ENCODE data around the gene SEMA4D. TPM values are rescaled to one million over a fixed set of nuclear protein-coding genes. Genes with fewer than 3 reads are reported as not detected.
A peak's percentile ranks its signal among the peaks of the same experiment; 100 is the strongest.

Gene SEMA4D
- total and polyA plus RNA-seq, 2 donors from 2014 or later, result 18.9 to 147 TPM

DNA sequence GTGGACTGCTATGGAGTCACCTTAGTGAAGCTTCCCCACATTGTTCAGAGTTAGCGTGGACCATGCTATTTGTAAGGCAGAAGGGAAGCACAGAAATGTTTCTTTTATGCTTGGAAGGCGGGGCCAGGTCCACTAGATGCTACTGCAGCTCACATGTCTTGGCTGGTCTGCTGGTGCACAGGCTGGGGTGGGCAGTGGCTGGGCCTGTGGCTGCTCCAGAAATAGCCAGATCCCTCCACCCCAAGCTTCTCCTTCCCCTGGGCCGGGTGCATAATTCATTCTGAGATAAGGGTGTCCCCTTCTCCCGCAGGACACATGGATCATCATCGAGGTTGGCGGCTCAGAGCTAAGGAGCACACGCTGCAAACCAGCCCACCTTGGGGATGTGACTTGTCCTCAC lies 14.5 kb upstream of the SEMA4D start:
- Histone ChIP-seq H3K4me1 (ENCODE audit: control insufficient read depth in 2 of 3, insufficient read depth in 2 of 3, low read depth in 1 of 3, low read length in 3 of 3) (peaks cover 0 to 5% (median 0%) of the 10 kb centered on the region in 3 donors), H3K36me3 (ENCODE audit: control insufficient read depth in 2 of 3, insufficient read depth in 3 of 3, low read length in 3 of 3) (no peaks in the 10 kb centered on the region), H3K4me3 (ENCODE audit: low read length in 3 of 3) (no peak overlapping the region), H3K27ac (ENCODE audit: low read depth in 2 of 2, low read length in 2 of 2) (no peak overlapping the region), H3K9me3 (ENCODE audit: control insufficient read depth in 2 of 3, insufficient read depth in 1 of 3, low read length in 3 of 3) (no peaks in the 10 kb centered on the region), H3K27me3 (ENCODE audit: control insufficient read depth, insufficient read depth, low read length) (no peaks in the 10 kb centered on the region), H3K9ac (ENCODE audit: low read length in 3 of 3) (no peak overlapping the region)
- DNase-seq (no peak), FAIRE-seq (no peak)
- TF ChIP-seq, protein P1, sequence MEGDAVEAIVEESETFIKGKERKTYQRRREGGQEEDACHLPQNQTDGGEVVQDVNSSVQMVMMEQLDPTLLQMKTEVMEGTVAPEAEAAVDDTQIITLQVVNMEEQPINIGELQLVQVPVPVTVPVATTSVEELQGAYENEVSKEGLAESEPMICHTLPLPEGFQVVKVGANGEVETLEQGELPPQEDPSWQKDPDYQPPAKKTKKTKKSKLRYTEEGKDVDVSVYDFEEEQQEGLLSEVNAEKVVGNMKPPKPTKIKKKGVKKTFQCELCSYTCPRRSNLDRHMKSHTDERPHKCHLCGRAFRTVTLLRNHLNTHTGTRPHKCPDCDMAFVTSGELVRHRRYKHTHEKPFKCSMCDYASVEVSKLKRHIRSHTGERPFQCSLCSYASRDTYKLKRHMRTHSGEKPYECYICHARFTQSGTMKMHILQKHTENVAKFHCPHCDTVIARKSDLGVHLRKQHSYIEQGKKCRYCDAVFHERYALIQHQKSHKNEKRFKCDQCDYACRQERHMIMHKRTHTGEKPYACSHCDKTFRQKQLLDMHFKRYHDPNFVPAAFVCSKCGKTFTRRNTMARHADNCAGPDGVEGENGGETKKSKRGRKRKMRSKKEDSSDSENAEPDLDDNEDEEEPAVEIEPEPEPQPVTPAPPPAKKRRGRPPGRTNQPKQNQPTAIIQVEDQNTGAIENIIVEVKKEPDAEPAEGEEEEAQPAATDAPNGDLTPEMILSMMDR (IDR thresholded peaks at IDR 0.05; ENCODE audit: borderline replicate concordance, extremely low read depth, insufficient read depth), result no peak
- intact Hi-C loops (cut with DNase I), result no loop called here

- Histone ChIP-seq H3K36me3 (ENCODE audit: control insufficient read depth in 2 of 3, insufficient read depth in 3 of 3, low read length in 3 of 3) (no peaks in the 10 kb centered on the region), H3K9me3 (ENCODE audit: control insufficient read depth in 2 of 3, insufficient read depth in 1 of 3, low read length in 3 of 3) (no peaks in the 10 kb centered on the region), H3K4me1 (ENCODE audit: control insufficient read depth in 2 of 3, insufficient read depth in 2 of 3, low read depth in 1 of 3, low read length in 3 of 3) (peaks cover 0 to 18% (median 14%) of the 10 kb centered on the region in 3 donors), H3K9ac (ENCODE audit: low read length in 3 of 3) (no peak overlapping the region), H3K4me3 (ENCODE audit: low read length in 3 of 3) (no peak overlapping the region), H3K27ac (ENCODE audit: low read depth in 2 of 2, low read length in 2 of 2) (no peak overlapping the region), H3K27me3 (ENCODE audit: control insufficient read depth, insufficient read depth, low read length) (no peaks in the 10 kb centered on the region)
- no peak for FAIRE-seq
- no peak for DNase-seq
- TF ChIP-seq, protein P1 (IDR thresholded peaks at IDR 0.05; ENCODE audit: borderline replicate concordance, extremely low read depth, insufficient read depth), result no peak
- intact Hi-C loops (cut with DNase I), result no loop called here
Observed at GRCh38 chr9:89508951-89509615, 11.2 kb upstream of the SEMA4D start.

DNA sequence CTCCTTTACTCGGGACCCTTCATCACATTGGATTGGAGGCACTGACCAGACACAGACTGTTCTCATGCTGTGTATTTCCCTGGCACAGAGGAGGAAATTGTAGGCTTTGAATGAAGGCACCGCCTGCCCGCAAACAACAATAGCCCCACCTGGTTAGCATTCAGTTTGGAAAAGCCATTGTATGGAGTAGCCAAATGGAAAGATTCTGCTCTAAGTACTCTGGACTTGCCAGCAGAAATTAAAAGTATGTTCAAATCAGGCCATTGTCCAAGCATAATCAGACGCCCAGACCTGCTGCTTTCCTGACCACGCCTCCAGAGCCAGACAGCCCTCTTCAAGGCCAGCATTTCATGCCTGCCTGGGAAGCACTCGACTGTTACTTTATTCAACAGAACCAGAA lies 8.0 kb upstream of the SEMA4D start:
- H3K4me1 ChIP-seq (ENCODE audit: control insufficient read depth in 2 of 3, insufficient read depth in 2 of 3, low read depth in 1 of 3, low read length in 3 of 3), result peaks cover 0 to 18% (median 14%) of the 10 kb centered on the region in 3 donors
- no peaks in the 10 kb centered on the region for H3K36me3 ChIP-seq (ENCODE audit: control insufficient read depth in 2 of 3, insufficient read depth in 3 of 3, low read length in 3 of 3)
- peak in 4 of 5 donors; percentile 69 to 84 (median 78) for DNase-seq
- no peaks in the 10 kb centered on the region for H3K27me3 ChIP-seq (ENCODE audit: control insufficient read depth, insufficient read depth, low read length)
- H3K9me3 ChIP-seq (ENCODE audit: control insufficient read depth in 2 of 3, insufficient read depth in 1 of 3, low read length in 3 of 3), result no peaks in the 10 kb centered on the region
- H3K4me3 ChIP-seq (ENCODE audit: low read length in 3 of 3), result no peak overlapping the region
- H3K9ac ChIP-seq (ENCODE audit: low read length in 3 of 3), result peak overlapping the region in 1 of 3 donors; percentile 42
- intact Hi-C loops (cut with DNase I), result no loop called here
- peak overlapping the region; percentile 72 to 81 for H3K27ac ChIP-seq (ENCODE audit: low read depth in 2 of 2, low read length in 2 of 2)
- FAIRE-seq, result peak; percentile 94
- TF ChIP-seq, protein P1 (IDR thresholded peaks at IDR 0.05; ENCODE audit: borderline replicate concordance, extremely low read depth, insufficient read depth), result no peak

Data from kidney (tissue), 14 donors.